Measurements from ENCODE around the gene JPH4.
"Not testable (repeated sequence)": the region's sequence is repeated elsewhere in the genome, so short reads cannot be mapped to it uniquely, and the experiment has no call there.

JPH4 gene

DNA sequence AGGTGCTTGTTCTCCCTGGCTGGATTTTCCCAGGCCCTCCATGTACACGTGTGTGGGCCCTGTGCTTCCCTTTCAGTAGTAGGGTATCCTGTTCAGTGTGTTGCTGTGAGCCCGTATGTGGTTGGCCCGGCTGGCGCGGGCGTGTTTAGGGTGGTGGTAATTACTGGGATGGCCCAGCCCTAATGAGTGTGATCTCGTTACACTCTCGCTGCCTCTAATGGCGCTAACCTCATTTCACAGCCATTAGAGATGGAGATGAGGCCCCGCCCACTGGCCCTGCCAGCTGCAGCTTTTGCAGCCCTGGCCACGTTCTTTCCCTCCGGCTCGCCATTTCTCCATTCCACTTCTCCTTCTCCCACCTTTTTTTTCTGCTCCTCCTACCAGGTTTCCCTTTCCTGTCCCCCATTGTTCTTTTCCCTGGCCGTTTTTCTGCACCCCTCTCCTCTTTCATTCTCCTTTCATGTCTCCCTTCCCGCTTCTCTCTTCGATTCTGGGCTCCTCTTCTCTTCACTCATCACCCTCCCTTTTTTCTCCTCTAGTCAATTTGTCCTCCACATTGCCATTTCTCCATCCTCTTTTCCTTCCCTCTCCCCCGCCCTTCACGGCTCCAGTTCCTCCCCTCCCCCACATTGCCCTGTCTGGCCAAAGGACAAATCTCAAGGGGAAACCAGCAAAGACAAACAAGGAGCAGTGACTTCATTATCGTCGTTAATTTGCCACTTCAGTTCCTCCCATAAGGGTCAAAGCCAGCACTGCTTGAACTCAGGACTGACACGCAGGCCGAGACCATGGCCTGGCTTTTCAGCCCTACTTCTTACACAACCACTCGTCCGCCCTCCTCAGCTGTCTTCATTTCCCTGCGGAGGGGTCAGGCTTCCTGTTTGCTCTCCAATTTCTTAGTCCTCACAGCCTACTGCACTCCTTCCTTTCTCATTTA lies 33.8 kb downstream of the JPH4 start:
- DNase-seq = no peak

DNA sequence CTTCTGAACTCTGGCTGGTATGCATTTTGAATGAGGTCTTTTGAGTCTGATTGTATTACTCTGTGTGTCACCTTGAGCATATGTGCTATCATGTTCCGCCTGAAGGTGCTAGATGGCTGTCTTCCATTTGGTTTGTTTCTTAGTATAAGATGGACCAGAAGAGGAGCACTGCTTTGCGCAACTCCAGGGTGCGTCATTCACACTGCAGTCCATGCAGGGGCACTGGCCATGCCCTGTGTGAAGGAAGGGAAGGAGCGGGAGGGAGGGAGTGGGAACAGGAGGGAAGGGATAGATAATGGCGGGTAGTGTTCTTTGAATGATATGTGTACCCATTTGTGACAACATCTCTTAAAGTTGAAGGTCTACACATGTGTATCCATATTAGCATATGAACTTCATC lies 35.2 kb downstream of the JPH4 start:
- DNase-seq = no peak

DNA sequence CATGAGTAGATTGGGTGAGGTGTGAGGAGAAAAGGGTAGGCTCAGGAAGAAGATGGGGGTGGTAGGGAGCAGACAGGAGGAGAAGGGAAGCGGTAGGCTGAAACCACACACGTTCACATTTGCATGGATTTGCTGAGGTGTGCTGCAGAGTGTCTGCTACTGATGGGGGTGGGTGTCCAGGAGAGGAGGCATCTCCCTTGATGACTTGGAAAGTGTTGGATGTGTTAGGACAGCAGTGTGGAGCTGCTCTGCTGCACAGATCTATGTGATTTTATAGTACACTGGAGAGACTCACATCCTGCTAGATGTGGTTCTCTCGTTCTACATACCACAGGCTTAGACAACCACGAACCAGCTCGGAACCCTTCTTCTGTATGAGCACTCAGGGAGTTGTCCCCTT lies 36.3 kb downstream of the JPH4 start:
- DNase-seq = no peak

DNA sequence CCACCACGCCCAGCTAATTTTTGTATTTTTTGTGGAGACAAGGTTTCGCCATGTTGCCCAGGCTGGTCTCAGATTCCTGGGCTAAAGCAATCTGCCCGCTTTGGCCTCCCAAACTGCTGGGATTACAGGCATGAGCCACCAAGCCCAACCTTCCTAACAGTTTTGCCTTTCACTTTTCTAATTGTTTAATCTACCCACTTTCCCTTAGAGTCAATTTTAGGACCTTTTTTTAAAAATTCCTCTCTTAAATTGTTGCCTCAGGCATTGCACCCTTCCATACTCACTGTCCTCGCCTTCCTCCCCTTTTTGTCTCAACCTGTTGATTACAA lies 38.5 kb downstream of the JPH4 start:
- no peak for DNase-seq

DNA sequence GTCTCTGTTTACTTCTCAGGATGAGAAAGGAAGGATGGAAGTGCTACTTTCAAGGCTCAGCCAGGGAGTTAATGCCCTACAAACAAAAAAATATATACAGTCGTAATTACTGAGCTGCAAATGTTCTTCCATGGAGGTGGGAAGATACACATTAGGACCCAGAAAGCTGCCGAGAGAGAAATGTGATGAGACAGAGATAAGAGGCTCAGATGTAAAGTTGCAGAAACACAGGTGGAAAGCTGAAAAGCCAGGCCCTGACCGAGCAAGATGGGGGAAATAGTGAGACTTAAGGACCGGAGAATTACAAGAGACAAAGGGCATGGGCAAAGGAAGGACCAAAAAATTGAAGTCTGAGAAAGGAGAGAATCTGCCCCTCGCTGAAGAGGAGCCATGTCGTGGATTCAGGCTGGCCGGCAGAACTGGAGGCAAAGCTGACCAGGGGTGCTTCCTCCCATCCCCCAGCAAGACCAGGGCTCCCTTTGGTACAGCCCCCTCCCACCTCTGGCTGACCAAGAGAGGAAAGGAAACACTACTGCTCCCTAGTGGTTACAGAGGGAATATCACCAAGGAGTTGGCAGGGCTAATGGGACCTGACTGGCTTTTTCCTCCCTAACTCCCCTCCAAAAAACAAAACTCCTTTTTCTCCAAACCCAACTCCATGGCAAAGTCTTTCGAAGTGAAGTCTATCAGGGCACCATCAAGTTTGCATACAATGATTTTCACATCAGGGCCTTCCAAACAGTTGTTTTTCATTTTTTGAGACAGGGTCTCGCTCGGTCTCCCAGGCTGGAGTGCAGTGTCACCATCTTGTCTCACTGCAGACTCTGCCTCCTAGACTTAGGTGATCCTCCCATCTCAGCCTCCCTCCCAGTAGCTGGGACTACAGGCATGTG lies 39.1 kb downstream of the JPH4 start:
- peak; percentile 16 to 38 for DNase-seq

DNA sequence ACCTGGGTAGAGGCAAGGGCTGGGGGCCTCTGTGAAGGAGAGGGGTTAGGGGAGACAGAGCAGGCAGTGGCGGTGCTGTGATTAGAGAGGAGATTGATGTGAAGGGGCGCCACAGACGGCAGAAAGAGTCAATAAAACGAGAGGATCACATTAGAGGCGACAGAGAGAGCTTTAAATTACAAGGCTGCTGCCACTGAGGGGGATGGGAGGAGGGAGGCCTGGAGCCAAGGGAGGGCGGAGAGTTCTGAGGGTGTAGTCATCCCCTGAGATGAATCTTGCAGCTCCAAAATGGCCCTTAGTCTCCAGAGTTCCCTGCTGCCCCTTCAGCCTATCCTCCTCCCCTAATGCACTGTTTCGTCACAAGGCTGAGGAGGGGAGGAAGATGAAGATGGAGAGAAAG lies 39.8 kb downstream of the JPH4 start:
- DNase-seq = no peak

DNA sequence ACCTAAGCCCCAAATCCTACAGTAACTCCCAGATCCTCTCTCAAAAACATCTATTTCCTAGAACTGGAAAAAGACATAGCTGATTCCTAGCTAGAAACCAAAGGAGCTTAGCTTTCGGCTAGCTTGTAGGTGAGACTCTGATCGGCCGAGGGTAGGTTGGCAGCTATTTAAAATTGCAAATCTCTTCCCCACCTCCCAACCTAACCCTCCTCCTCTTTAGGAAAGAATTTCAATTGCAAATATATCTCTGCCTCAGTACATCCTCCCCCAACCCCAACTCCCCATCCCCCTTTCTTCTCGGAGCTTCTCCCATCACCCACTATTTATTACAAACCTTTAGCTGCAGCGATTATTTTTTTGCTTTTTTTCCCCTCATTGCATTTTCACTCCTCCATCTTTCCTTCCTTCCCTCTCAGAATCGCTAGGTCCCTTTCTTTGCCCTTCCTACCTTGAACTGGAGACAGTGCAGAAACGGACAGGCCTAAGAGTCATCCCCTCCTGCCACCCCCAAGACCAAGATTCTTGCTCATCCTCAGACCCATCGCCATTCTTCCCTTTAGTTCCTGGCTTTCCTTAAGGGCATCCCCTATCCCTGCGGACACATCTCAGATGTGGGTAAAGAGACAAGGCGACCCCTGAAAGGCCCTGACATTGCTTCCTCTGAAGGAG lies 40.4 kb downstream of the JPH4 start:
- no peak for DNase-seq

DNA sequence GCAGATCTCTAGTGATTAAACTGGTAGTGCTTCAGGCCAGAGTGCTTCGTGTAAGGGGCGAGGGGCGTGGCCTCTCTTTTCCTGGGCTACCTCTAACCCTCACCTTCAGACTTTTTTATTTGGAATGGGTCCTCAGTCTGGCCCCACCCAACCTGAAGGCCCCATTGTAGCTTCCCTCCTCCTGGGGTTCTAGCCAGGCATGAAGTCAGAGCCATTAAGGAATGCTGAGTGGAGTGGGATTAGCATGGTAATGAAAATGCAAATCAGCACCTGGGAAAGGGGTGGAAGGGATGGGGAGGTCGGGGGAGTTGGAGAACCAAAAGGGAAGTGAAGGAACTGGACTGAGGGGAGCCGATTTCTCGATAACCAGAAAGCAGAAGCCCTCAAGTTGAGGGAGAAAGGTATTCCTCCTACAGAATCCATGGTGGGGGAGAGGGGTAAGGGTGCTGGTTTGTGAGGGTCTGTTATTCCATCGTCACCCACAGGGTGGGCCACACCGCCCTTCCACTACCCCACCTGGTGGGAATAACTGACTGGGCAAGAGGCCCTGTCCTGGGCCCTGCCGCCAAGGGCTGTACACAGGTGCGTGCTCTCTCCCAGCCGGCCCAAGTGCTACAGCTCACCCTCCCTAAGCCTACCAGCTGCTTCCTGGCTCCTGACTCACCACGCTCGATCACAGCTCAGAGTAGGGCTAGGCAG lies 41.1 kb downstream of the JPH4 start:
- DNase-seq = no peak

DNA sequence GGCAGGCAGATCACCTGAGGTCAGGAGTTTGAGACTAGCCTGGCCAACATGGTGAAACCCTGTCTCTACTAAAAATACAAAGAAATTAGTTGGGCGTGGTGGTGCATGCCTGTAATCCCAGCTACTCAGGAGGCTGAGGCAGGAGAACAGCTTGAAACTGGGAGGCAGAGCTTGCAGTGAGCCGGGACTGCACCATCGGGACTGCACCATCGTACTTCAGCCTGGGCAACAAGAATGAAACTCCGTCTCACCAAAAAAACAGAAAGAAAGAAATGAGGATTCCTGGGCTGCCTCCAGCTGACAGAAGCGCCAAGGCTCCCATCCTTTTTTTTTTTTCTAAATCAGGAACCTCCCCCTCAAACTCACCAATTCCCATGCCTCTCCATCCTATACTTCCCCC lies 41.7 kb downstream of the JPH4 start:
- DNase-seq = not testable (repeated sequence)

DNA sequence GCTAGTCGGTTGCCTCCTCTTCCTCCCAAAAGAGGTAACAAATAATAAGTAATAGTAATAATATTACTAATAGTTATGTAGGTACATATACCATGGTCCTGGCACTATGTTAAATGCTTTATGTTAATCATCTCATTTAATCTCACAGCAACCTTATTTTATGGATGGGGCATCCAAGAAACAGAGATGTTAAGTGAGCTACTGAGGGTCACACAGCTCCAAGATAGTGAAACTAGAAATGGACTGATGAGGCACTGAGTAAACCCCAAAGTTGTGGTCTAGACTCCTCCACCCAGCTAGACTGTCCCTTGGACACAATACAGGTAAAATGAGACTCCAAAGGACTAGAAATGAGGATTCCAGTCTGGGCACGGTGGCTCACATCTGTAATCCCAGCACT lies 42.1 kb downstream of the JPH4 start:
- DNase-seq = no peak

DNA sequence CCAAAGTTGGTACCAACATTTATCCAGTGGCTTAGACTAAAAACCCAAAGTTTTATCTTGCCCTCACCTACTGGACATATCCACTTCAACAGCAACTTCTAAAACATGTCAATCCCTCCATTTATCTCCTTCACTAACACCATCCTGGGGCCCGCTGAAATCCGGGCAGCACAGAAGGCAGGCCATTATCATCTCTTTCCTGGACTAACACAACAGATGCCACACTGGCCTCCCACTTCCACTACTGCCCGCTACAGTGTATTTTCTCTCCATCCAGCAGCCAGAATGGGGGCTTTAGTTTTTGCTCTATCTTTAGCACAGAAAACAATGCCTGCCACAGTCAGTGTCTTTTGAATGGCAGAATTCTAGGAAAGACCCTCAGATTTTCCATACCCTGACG lies 42.6 kb downstream of the JPH4 start:
- no peak for DNase-seq

DNA sequence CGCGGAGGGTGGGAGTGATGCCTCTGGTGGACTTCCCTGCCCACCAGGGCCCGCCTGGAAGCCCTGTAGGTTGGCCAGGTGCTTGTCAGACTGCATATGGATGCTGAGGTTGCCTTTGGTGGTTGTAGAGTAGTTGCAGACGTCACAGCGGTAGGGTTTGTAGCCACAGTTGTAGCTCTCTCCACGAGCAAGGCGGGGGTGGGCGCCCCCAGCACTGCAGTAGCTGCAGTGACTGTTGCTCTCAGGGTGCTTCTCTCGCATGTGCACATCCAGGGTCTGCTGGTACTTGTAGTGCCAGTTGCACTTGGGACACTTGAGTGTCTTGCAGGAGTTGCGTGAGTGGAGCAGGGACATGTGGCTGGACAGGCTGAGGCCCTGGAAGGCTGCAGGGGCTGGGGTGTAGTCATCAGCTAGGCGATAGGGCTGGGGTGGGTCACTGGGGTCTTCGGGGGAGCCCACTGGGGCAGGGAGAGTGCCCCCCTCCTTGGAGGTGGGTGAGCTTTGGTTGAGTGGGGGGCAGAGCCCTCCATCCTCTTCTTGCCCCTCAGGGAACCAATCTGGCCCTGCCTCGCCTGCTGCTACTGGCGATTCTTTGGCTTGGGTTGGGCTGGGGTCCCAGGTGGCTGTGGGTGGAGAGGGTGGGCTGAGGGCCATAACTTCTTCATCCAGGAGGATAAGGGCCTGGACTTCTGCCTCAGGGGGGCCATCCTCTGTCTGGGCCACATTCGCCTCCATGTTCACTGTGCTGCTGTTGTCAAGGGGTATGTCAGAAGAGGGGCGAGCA lies 44.7 kb downstream of the JPH4 start:
- DNase-seq = no peak

DNA sequence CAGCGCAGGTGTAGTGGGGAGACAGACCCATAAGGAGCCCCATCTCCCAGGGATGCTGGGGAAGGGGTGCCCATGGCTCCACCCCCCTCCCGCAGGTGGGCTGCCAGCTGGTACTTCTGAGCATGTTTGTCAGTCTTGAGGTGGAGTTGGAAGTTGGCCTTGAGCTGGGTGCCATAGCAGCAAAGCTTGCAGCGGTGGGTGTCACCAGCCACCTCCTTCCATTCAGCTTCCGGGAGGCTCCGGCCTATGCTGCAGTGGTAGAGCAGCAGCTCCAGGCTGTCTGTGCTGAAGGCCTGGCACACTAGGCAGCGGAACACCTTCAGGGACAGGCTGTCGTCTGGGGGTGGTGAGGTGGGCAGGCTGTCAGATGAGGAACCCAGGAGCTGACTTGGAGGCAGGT lies 45.9 kb downstream of the JPH4 start:
- no peak for DNase-seq

DNA sequence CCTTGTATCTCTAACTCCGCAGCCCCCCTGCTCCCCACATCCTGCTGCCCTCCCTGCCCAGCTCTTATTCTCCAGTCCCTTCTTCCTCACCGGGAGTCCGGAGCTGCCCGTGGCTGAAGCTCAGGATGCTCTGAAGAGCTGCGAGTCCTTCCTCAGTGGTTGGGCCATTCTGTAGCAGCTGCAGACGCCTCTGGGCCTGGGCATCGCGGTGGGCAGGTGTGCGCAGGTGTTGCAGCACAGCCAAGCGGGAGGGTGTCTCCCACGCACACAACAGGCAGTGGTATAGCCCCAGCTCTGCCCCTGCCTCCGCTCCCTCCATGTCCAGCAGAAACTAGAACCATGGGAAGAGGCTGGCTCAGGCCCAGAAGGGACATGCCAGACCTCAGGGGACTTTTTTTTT lies 47.2 kb downstream of the JPH4 start:
- DNase-seq = no peak

DNA sequence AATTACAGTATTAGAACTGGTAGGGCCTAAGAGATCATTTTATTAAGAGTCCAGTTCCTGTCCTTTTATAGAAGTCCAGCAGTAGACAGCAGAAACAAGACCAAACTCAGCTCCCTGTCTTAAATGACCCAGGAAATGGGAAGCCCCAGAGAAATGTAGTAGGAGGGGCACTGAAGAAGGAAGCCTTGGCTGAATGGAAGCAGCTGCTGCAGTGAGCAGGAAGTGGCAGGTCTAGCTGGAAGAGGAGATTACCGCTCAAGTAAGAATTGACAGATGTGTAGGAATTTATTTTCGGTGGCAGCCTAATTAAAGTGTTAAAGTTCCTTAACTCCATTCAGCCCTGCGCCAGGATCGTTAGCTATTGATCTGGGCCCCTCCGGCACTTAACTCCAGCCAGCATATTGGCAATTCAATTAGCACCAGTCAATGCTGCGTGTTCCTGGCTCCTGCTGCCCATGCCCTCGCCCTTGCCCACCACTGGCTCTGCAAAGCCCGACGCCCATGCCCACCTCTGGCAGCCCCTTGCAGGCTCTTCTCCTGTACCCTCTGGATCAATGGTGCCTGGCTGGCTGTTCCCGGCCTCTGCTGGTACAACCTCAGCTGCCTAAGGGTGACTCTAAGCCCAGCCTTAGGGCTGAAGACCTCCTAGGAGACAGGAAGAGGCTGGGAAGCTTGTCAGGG lies 48.1 kb downstream of the JPH4 start:
- DNase-seq = no peak

DNA sequence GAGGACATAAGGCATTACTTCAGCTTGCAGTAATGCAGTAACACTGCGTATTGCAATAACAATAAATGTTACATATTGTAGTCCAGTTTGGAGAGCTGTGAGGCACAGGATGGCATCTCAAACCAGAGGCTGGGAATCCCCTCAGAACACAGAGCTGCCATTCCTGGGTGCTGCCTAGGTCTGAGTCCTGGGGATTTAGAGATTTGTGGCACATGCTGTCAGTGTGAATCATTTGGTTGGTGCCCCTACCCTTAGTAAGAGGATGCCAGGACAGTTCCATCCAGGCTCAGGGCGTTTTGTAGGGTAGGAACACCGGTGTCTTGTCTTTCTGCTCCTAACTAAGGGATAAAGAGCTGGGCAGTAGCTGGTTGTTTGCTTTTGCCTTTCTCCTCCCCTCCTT lies 49.6 kb downstream of the JPH4 start:
- DNase-seq = no peak

DNA sequence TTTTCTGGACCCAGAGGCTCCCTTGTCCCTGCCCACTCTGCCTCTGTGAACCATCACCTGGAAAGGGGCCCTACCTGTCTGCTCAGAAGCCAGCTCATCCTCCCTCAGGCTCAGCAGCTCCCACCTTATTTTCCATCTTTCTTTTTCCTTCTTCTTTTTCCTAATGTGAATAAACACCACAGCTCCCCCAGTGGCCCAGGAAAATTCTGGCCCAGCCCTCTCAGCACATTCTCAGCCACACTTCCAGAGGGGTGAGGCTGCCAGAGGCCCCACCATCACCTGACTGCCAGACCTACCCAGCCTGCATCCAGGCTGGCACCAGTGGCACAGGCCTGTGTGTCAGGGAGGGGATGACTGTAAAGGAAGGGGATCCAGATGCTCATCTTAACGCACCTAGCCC lies 50.0 kb downstream of the JPH4 start:
- DNase-seq = no peak

DNA sequence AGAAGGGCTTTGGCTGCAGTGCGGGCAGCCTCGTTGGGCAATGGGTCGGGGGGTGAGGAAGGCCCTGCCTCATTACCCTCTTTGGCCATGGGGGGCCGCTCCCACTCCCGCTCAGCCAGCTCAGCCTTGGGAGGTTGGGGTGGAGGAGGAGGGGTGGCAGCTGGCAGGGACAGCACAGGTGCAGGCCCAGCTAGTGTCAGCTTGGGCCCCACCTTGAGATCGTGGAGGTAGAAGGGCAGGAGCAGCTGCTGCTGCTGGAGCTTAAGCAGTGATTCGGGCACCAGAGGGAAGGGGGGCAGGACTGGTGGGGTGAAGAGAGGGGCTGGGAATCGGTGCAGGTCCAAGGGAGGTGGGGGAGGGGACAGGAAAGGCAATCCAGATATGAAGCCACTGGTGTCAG lies 53.0 kb downstream of the JPH4 start:
- DNase-seq = no peak

DNA sequence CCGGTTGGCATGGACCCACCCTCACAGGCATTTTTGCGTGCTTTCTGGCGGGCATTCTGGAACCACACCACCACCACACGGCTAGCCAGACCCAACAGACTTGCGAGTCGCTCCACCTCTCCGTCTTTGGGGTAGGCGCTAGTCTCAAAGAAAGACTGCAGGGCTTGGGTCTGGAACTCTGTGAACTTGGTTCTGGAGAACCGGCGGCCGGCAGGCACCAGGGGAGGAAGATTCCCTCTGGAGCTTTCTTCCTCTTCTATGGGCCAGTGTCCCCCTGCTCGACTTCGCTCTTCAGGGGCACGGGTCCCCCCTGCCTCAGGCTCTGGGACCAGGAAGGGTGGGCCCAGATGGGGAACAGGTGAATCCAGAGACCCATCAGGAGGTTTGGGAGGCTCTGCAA lies 53.6 kb downstream of the JPH4 start:
- no peak for DNase-seq

DNA sequence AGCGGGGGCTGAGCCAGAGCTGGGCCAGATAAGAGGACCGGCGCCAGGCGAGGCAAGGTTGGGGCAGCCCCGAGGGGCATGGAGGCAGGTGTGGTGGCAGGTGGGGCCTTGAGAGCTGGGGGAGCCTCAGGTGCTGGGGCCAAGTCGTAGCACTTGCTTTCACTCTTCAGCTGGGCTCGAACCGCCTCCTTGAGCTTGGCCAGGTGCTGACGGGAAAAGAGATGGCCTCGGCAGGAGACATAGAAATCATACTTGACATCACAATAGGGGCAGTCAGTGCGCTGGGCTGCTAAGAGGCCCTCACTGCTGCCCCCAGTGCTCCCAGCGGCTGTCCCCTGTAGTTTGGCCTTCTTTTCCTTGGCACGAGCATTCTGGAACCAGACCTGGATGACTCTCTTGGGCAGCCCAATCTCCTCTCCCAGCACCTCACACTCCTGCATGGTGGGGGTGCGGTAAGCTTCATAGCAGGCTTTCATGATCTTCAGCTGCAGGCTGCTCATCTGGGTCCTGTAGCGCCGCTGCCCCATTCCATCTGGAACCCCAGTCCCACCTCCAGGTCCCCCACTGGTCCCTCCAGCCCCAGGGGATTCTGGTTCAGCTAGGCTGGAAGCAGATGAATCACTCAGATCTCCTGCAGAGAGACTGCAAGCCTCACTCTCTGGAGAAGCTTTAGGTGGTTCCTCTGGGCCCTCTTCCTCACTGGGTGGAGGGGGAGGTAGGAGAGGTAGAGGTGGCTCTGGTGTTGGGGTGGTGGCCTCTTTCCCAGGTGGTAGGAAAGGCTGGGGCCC lies 55.2 kb downstream of the JPH4 start:
- DNase-seq = no peak
